Tibial nerve (tissue), 4 donors: Measurements from ENCODE around the gene RPL6.

Source experiments
- EP300 ChIP-seq, 2 donors: sonication (generic); formaldehyde crosslinking; IDR thresholded peaks; one replicate each; pipeline ENCODE4 v1.6.1; 2017; ENCODE audit warnings: antibody characterized with exemption in 2 of 2, mild to moderate bottlenecking in 1 of 2
- POLR2A ChIP-seq, 2 donors: fragments of 450-650 bp; IDR thresholded peaks; one replicate each; pipeline ENCODE4 v1.6.1; 2017; ENCODE audit warnings: antibody characterized with exemption in 2 of 2, mild to moderate bottlenecking in 2 of 2, moderate library complexity in 2 of 2
- TF ChIP-seq, protein P1 (sequence below), 5 experiments: fragments of 200-600 bp in 3 of 5; fragments of 450-650 bp in 2 of 5; sonication (generic) in 3 of 5; IDR thresholded peaks; one replicate each; pipeline ENCODE4 v1.5.1; 2016 to 2019; ENCODE audit warnings: antibody characterized with exemption in 5 of 5, mild to moderate bottlenecking in 3 of 5, moderate library complexity in 2 of 5

DNA sequence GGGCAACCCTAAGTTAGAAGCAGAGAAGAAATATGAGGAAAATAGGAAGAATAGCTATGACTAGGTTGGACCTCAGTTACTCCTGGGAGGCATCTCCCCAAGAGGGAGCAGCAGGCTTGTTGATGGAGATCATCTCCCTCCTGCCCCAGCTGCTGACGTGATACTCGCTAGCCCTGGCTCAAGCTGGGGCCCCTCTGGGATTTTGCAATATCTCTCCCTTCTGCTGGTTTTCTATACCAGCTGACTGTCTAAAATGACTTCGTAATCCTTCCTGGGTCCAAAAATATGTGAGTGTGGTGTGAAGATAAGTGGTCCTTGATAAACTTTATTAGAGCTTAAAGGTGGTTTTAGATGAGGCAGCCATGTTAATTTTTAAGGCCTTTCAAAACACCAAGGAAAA lies 22.7 kb downstream of the RPL6 start:
- TF ChIP-seq, protein P1, sequence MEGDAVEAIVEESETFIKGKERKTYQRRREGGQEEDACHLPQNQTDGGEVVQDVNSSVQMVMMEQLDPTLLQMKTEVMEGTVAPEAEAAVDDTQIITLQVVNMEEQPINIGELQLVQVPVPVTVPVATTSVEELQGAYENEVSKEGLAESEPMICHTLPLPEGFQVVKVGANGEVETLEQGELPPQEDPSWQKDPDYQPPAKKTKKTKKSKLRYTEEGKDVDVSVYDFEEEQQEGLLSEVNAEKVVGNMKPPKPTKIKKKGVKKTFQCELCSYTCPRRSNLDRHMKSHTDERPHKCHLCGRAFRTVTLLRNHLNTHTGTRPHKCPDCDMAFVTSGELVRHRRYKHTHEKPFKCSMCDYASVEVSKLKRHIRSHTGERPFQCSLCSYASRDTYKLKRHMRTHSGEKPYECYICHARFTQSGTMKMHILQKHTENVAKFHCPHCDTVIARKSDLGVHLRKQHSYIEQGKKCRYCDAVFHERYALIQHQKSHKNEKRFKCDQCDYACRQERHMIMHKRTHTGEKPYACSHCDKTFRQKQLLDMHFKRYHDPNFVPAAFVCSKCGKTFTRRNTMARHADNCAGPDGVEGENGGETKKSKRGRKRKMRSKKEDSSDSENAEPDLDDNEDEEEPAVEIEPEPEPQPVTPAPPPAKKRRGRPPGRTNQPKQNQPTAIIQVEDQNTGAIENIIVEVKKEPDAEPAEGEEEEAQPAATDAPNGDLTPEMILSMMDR (IDR thresholded peaks at IDR 0.05): no peak
- TF ChIP-seq POLR2A (IDR thresholded peaks at IDR 0.05) (no peak), EP300 (IDR thresholded peaks at IDR 0.05) (no peak)
